DMS114 treated with DMSO at 0.1 percent for 48 hours (cell line): Measurements from ENCODE around the gene EXOSC3.
"Not testable (repeated sequence)": the region's sequence is repeated elsewhere in the genome, so short reads cannot be mapped to it uniquely, and the experiment has no call there.

Experiments used
- DNase-seq: peaks from one replicate; lab custom pipeline; 2025; ENCODE audit not compliant: unreplicated experiment; lab: John Stamatoyannopoulos, UW

EXOSC3 gene

DNA sequence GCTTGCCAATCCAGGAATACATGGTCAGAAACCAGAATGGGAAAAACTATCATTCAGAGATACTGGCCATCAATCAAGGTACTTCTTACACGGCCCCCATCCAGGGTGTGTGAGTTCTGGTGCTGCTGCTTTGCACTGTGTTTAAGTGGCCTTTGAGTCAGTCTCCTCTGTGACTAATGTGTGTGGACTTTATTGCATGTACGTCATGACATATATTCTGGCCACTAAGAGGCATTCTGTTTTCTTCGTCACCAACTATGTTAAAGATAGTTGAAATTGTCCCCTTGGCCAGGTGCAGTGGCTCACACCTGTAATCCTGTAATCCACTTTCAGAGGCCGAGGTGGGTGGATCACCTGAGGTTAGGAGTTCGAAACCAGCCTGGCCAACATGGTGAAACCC is 8.5 kb downstream of the EXOSC3 start:
- DNase-seq = no peak

DNA sequence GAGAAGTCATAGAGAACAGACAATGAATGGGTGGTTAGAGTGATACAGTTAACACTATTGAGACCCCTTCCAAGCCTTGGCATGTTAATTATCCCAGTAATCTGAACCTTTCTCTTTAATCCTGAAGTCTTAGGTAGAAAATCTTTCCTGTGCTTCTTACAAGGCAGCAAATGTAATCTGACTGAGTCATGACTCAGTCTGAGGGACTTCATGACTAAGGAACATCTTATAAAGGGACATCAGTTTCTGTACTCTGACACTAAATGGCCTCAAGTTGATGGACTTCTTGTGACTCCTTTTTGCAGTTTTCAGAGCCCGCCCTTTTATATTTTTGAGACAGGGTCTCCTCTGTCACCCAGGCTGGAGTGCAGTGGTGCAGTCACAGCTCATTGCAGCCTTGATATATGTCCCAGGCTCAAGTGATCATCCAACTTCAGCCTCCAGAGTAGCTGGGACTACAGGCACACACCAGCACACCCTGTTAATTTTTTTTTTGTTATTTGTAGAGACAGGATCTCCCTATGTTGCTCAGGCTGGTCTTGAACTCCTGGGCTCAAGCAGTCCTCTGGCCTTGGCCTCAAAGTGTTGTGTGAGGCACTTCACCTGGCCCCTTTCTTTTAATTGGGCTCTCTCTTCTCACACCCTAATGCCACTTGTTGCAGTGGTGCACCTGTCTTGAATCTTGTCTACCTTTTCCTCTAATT is 9.5 kb downstream of the EXOSC3 start:
- DNase-seq = no peak

DNA sequence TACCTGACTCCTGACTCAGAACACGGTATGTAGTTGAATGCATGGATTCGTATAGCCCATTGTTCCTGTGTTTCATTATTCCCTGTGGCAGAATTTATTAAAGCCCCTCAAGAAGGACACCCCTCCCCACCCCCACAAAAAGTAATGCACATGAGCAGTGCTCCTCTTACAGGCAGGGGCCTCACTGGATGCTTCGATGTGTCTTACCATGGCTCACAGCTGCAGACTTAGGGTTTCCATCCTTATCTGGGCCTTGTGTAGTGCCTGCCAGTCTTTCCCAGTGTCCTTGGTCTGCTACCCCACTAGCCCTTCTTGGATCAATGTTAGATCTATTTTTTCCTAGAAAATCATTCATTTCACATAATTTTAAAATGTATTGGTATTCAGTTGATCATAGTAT is 14.9 kb downstream of the EXOSC3 start:
- no peak for DNase-seq

DNA sequence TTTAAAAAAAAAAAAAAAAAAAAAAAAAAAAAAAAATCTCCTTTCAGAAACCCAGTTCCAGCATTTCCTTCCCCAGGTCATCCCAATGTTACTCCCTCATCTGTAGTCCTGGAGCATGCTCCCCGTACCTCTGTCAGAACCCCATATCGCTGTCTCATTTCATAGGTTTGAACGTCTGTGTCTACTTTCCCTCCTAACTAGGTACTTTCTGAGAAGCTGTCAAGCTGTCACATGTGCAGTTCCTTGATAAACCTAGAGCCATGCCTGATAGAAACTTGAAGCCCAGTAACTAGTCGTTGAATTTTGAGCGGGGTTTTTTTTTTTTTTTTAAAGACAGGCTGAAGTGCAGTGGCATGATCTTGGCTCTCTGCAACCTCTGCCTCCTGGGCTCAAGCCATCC is 15.6 kb downstream of the EXOSC3 start:
- no peak for DNase-seq

DNA sequence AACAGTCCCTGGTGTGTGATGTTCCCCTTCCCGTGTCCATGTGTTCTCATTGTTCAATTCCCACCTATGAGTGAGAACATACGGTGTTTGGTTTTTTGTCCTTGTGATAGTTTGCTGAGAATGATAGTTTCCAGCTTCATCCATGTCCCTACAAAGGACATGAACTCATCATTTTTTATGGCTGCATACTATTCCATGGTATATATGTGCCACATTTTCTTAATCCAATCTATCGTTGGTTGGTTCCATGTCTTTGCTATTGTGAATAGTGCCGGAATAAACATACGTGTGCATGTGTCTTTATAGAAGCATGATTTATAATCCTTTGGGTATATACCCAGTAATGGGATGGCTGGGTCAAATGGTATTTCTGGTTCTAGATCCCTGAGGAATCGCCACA is 19.6 kb downstream of the EXOSC3 start:
- DNase-seq = not testable (repeated sequence)

DNA sequence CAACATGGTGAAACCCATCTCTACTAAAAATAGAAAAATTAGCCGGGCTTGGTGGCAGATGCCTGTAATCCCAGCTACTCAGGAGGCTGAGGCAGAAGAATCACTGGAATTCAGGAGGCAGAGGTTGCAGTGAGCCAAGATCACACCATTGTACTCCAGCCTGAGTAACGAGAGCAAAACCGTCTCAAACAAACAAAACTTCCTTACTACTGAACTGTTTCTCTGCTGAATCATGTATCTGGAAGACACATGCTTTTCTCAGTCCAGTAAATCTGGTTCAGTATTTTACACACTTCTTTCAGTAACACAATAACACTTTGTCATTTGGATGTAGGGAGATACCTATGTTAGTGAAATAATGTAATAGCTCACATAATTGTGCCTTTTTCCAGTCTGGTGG is 23.4 kb downstream of the EXOSC3 start:
- no peak for DNase-seq

DNA sequence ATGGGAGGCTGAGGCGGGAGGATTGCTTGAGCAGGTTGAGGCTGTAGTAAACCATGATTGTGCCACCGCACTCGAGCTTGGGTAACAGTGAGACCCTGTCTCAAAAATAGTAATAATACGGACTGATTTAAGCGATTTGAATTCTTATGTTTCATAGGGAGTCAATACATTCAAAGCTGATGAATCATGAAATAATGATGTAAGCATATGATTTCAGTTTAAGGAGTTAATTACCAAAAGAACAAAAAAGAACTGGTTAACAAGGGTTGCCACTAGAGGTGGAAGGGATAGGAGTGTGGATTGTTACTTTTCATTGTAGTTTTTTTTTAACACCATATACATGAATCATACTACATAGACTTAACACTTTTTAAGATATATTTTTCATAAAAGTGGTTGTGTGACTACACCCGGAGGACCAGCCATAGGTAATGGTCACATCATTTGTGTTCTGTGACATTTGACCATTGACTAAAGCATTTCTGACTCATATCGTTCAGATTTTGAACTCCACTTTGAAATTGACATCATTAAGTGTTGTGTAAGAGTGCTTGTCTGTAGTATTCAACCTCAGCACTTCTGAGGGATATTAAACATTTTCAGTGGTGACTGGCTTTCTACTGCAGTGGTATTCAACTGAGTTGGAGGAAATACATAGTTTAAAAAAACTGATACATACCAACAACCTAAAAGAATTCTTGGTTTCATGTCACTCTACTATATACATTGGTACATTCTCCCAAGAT is 24.3 kb downstream of the EXOSC3 start:
- no peak for DNase-seq

DNA sequence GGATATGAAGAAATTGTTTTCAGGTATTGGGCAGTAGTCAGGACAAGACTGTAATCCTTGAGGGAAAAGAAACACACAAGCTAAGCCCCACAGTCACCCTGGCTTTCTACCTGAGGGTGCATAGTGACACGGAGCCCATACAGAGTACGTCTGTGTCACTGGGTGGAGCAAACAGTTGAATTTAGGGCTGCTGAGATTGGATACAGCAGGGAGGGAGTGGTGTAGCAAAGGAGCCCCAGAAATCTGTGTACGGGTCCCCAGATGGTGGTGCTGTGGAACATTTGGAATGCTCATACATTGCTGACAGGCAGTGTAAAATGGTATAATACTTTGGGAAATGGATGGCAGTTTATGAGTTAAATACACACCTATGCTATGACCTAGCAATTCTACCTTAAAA is 26.1 kb downstream of the EXOSC3 start:
- DNase-seq = no peak

DNA sequence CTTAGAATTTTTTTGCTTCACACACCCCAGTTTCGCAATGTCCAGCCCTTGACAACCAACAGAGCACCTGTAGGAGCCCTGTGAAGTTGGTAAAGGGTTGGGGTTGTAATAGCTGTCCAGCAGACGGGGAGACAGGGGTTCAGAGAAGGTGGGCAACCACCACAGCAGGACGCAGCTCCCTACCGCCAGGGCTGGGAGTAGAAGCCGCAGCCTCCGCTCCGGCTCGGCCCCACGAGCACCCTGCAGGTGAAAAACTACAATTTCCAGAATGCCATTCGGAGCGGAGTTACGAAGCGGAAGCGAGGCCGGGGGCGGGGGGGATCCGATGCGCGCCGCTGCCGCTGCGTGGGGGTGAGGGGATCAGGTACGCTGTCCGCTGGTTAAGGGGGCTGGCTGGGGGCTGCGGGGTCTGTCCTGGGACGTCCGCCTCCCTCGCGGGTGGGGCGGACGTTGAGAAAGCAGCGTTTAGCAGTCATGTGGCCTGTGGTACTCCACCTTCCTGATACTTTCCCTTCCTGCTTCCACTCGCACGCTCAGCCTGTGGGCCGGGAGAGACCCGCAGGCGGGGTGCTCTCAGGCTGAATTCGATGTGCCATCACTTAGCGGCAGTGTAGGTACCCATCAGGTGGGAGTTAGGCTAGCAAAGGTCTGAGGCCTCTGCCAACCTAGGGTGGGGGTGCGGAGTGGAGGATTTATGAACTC is 31.2 kb downstream of the EXOSC3 start, which contains the start of gene TRMT10B:
Gene TRMT10B (plus strand): TSS at position 317 of the 702 bp plus-strand sequence. CDS start 8,127 bp downstream, outside the sequence.
- peak; percentile 36 for DNase-seq

DNA sequence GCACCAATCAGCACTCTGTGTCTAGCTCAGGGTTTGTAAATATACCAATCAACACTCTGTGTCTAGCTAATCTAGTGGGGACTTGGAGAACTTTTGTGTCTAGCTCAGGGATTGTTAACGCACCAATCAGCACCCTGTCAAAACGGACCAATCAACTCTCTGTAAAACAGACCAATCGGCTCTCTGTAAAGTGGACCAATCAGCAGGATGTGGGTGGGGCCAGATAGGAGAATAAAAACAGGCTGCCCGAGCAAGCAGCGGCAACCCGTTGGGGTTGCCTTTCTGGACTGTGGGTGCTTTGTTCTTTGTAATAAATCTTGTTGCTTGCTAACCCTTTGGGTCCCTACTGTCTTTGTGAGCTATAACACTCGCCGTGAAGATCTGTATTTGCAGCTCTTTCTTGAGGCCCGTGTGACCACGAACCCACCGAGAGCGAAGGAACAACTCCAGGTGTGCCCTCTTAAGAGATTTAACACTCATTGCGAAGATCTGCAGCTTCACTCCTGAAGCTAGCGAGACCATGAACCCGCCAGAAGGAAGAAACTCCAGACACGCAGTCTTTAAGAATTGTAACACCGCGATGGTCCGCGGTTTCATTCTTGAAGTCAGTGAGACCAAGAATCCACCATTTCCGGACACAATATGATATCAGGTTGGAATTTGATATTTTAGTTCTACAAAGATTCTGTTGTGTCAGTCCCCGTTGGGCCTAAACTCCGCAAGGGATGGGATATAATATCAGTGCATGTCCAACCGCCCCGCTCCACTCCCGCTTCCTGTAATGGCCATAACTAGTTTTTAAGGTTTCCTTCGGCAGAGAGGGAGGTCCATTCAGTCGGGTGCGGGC is 32.0 kb downstream of the EXOSC3 start:
- DNase-seq = no peak

DNA sequence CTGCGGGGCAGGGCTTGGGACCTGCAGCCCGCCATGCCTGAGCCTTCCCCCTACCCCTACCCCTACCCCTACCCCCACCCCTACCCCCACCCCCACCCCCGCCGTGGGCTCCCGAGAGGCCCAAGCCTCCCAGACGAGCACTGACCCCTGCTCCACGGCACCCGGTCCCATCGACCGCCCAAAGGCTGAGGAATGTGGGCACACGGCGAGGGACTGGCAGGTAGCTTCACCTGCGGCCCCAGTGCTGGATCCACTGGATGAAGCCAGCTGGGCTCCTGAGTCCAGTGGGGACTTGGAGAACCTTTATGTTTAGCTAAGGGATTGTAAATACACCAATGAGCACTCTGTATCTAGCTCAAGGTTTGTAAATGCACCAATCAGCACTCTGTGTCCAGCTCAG is 32.8 kb downstream of the EXOSC3 start:
- not testable (repeated sequence) for DNase-seq

DNA sequence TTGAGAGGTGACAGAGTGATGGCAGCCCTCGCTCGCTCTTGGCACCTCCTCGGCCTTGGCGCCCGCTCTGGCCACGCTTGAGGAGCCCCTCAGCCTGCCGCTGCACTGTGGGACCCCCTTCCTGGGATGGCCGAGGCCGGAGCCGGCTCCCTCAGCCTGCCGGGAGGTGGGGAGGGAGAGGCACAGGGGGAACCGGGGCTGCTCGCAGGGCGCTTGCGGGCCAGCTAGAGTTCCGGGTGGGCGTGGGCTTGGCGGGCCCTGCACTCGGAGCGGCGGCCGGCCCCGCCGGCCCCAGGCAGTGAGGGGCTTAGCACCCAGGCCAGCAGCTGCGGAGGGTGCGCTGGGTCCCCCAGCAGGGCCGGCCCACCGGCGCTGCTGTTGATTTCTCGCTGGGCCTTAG is 33.2 kb downstream of the EXOSC3 start:
- not testable (repeated sequence) for DNase-seq

DNA sequence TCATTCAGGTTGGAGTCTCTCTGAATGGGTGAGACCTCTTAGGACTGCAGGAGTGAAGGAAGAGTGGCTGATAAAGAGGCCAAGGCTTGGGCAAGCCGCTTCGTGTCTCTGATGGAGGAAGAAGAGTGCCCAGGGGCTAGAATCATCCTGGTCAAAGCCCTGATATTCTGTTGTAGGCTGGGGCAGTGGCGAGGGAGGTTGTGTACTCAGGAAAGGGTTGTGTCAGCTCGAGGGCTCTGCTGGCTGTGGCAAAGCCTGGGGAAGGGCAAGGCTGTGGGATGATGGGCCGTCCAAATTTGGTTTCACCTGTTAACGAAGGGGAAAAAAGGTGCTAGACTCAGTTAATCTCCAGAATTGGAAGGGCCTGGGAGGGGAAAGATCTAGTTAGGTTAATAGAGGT is 33.7 kb downstream of the EXOSC3 start:
- DNase-seq = no peak

DNA sequence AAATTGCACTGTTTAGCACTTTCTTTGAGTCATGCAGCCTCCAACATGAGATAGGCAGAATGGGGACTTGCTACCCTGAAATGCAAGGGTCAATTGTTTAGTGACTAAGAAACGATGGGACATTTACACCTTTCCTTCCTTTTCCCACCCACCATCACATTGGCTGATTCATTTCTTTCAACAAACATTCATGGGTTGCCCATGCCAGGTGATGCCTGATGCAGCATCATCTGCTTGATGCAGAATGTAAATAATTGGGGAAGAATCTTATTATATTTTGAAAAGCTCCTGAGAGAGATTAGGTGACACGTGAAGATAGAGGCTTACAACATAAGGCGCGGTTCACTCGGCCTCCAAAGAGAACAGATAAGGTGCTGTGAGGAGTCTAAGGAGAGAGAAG is 35.7 kb downstream of the EXOSC3 start:
- DNase-seq = no peak

DNA sequence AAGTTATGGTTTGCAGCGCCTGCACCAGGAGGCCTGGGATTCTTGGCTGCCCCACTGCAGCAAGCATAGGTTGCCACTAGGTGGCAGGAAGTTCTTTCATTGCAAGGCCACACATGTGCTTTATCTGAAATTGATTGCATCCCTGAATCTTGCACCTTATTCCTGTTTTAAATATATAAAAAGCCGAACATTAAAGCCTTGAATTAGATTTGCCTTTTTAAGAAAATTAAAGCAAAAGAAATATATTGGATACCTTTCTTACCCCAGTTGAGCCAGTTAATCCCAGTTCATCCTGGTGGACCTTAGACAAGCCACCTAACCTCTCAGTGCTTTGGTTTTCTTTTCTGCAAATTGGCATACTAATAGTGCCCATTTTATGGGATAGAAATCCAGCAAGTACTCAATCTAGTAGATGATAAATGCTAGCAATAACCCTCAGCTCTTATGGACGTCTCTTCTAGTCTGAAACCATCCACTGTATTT is 37.6 kb downstream of the EXOSC3 start:
- DNase-seq = peak; percentile 41

DNA sequence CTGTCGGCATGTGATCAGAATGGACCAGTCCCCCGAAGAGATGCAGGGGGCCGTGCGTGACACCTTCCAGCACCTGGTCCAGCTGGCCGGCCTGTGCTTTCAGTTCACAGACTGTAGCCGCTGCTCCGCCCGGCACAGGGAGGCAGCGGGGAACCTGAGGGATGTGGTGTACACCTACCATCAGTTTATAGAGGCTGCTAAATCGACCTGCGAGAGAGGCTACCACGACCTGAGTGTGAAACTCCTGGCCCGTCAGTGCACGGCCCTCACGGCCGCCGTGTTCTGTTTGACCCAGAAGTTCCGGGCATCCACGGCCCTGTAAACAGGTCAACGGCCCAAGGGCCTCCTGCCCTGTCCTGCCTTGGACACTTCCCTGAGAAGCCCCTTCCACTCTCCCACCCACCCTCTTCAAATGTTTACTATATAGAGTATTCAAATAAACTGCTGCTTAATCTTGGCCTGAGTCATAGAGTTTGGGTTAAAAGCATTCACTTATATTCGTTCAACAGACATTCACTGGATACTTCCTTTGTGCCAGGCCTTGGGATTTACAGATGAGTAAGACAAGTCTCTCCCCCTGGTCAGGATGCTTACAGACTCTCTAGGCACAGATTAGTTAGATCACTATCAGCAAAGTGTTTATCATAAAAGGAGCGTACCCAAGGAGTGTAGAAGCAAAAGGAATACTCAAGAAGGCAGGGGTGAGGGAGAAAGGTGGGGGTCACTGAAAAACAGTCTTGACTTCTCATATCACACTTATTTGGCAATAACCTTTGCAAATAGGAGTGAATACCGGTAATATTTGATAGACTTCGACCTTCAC is 38.2 kb downstream of the EXOSC3 start:
- no peak for DNase-seq

DNA sequence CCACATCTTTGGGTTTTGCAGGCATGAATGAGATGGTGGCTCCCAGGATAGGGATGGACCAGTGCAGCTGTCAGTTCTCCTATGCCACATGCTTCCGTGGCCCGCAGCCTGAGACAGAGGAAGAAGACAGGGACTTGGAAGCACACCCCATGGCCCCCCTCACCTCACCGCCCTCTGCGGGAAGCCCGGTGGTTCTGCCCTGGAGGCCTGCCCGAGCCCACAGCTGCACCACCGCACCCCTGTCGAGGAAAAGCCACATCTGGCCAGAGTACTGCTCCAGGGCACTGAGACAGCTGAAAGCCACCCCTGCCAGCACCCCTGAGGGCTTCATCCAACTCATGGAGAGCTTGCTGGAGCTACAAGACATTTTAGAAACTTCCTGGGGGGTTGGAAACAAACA is 38.9 kb downstream of the EXOSC3 start:
- no peak for DNase-seq

DNA sequence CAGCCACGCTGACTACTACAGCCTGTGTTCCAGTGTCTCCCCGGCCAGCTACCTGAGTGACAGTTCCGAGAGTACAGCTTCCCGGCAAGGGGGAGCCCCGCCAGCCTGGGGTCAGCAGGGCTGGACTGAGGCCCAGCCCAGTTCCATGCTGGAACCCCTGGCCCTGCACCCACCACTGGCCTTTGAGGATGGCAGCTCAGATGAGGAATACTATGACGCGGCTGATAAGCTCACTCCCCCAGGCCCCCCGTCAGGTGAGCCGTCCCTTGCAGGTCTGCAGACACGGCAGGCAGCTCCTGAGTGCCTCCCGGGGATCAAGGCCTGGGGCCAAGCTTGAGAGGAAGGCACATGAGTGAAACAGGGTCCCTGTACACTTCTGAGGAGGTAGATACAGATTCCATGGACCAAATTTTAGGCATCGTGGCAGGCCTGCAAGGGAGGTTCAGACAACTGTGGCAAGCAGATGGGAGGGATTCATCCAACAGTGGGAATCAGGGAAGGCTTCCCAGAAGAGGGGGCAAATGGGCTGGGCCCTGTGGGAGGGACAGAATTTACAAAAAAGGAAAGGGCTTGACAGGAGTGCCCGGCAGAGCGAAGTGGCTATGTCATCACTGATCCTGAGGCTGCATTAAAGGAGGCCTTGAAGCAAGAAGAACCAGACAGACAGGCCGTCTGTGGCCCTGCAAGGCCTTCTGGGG is 44.1 kb downstream of the EXOSC3 start:
- DNase-seq = no peak

DNA sequence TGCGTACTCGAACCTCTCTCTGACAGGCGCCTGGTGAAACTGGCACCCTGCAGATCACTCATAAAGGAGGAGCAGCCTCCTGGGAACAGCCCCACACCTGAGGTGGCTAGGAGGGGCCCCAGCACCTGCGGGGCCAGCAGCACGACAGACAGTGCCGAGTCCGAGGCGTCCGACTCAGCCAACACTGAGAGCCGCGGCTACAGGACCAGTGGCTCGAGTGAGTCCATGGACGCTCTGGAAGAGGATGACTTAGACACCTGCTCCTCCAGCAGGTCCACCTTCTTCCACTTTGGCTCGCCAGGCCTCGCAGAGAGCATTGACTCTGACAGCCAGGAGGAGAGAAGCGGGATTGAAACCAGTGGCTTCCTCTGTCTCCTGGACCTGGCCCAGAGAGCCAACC is 44.7 kb downstream of the EXOSC3 start:
- no peak for DNase-seq
